Mucosa of descending colon (tissue), 3 donors: ENCODE results near the gene RSPH10B2. TPM values are rescaled to one million over a fixed set of nuclear protein-coding genes. Genes with fewer than 3 reads are reported as not detected.
A peak's percentile ranks its signal among the peaks of the same experiment; 100 is the strongest.
"Not testable (repeated sequence)": the region's sequence is repeated elsewhere in the genome, so short reads cannot be mapped to it uniquely, and the experiment has no call there.

Experiments
- ATAC-seq: fragments of 200-7000 bp; cut with Tn5 transposase; one replicate; pipeline ENCODE4 v1.9.1; 2020; ENCODE audit warnings: mild to moderate bottlenecking, moderate library complexity
- DNase-seq, 3 donors: peaks; one replicate each; pipeline ENCODE4 v3.0.0-alpha.2; 2020
- H3K36me3 ChIP-seq: fragments of 200-600 bp; one replicate; pipeline ENCODE4 v1.8.0; 2021; ENCODE audit warnings: low read depth, mild to moderate bottlenecking
- H3K4me1 ChIP-seq: fragments of 200-600 bp; one replicate; pipeline ENCODE4 v1.8.0; 2021; ENCODE audit warnings: low read depth, mild to moderate bottlenecking
- H3K4me3 ChIP-seq: fragments of 200-600 bp; one replicate; pipeline ENCODE4 v1.8.0; 2021; ENCODE audit warnings: mild to moderate bottlenecking
- H3K9me3 ChIP-seq: fragments of 200-600 bp; one replicate; pipeline ENCODE4 v1.8.0; 2021; ENCODE audit warnings: mild to moderate bottlenecking
- intact Hi-C, 2 donors: fragments of 100-400 bp; cut with DNase I in 1 of 2; cut with micrococcal nuclease in 1 of 2; formaldehyde crosslinking; loops; one replicate each; pipeline versions ENCODE4 v1.11.0 to v1.11.1; 2022; cut with DNase I, micrococcal nuclease
- total RNA-seq, 3 donors: library from RNA; stranded (reverse); fragmentation: NEBNext Ultra II Directional in 2 of 3; extraction: Animal tissue kit (Norgen Biotek cat#: 25700) in 2 of 3; gene quantifications; one replicate each; pipeline versions ENCODE4 v1.2.1 to v1.2.4, GENCODE V29; 2021 to 2023
- TF ChIP-seq, protein P1 (sequence below): fragments of 200-600 bp; IDR thresholded peaks from one replicate; pipeline ENCODE4 v1.8.0; 2022; ENCODE audit warnings: antibody characterized with exemption, mild to moderate bottlenecking
- donor health status: DM: no; HTN: no; CAD: no; lungs with moderate emphysema.
- donor health status: DM: no; HTN: no; CAD: no.
- donor health status: DM: no; HTN: yes; CAD: no.

RSPH10B2 gene
- total RNA-seq, 3 donors from 2014 or later = 0.32 TPM; not detected in 2

DNA sequence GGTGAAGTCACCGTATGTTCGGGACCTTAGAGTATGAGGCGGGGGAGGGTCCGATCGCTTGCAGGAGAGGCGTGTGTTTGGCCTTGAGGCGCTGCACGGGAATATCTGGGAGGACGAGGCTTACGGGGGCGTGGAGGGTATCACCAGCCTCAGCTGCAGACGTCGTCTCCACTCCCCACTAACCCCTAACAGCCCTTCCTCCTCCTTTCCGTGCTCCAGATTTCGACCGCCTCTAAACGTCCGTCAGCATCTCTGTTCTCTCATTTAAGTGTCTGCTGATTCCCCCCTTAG lies 23.6 kb upstream of the RSPH10B2 start:
- ATAC-seq = no peak
- intact Hi-C loops = no loop called here
- TF ChIP-seq, protein P1, sequence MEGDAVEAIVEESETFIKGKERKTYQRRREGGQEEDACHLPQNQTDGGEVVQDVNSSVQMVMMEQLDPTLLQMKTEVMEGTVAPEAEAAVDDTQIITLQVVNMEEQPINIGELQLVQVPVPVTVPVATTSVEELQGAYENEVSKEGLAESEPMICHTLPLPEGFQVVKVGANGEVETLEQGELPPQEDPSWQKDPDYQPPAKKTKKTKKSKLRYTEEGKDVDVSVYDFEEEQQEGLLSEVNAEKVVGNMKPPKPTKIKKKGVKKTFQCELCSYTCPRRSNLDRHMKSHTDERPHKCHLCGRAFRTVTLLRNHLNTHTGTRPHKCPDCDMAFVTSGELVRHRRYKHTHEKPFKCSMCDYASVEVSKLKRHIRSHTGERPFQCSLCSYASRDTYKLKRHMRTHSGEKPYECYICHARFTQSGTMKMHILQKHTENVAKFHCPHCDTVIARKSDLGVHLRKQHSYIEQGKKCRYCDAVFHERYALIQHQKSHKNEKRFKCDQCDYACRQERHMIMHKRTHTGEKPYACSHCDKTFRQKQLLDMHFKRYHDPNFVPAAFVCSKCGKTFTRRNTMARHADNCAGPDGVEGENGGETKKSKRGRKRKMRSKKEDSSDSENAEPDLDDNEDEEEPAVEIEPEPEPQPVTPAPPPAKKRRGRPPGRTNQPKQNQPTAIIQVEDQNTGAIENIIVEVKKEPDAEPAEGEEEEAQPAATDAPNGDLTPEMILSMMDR = no peak

GRCh38 chr7:6738415-6738814 lies 15.5 kb upstream of the RSPH10B2 start:
- ATAC-seq, H3K36me3 ChIP-seq: not testable (repeated sequence)

More for the DNA sequence above, 23.6 kb upstream of the RSPH10B2 start:
- Histone ChIP-seq H3K36me3 (no peaks in the 10 kb centered on the region), H3K9me3 (no peaks in the 10 kb centered on the region), H3K4me1 (peaks cover 6% of the 10 kb centered on the region), H3K4me3 (peak overlapping the region; percentile 90)
- DNase-seq = no peak

GRCh38 chr7:6744410-6745100 lies 9.3 kb upstream of the RSPH10B2 start:
- DNase-seq, H3K4me3 ChIP-seq, H3K4me1 ChIP-seq, H3K9me3 ChIP-seq, H3K36me3 ChIP-seq, intact Hi-C loops: not testable (repeated sequence)
- peak; percentile 74 for ATAC-seq

More at GRCh38 chr7:6738415-6738814, 15.5 kb upstream of the RSPH10B2 start:
- H3K9me3 ChIP-seq, intact Hi-C loops, H3K4me3 ChIP-seq, H3K4me1 ChIP-seq, DNase-seq: not testable (repeated sequence)

DNA sequence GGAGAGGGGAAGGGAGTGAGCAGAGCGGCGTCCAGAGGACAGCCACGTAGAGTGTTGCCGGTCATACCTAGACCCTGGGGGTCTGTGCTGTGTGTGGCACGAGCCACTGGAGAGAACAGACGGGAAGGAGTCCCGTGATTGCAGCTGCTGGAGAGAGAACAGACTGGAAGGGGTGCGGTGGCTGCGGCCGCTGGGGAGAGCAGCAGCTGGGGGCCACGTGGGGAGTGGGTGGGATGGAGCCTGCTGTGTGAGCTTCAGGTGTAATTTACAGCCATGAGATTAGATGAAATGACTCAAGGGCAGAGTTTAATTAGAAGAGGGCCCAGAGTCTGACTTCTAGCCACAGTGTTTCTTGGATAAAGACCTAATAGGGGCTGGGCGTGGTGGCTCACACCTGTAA lies 4.6 kb upstream of the RSPH10B2 start:
- DNase-seq, intact Hi-C loops, H3K4me3 ChIP-seq, H3K9me3 ChIP-seq, H3K36me3 ChIP-seq, H3K4me1 ChIP-seq, ATAC-seq: not testable (repeated sequence)

DNA sequence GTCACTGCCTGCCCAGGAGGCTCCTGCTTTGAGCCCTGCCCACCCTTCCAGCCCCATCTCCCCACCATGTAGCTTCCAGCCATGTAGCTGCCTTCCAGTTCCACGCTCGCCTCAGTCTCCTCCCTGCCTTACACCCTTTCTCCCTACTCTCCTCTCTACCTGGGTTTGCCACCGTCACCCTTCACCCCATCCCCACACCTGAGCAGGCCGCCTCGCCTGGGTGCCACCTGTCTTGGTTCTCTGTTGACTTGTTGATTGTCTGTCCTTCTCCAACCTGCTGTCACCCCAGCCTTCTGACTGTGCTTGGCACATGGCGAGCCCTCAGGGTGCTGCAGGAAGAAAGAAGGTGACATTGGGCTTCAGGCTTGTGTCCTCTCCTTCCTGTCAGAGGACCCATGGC lies 3.7 kb upstream of the RSPH10B2 start:
- ATAC-seq, intact Hi-C loops, H3K4me1 ChIP-seq, H3K4me3 ChIP-seq, DNase-seq, H3K36me3 ChIP-seq, H3K9me3 ChIP-seq: not testable (repeated sequence)

DNA sequence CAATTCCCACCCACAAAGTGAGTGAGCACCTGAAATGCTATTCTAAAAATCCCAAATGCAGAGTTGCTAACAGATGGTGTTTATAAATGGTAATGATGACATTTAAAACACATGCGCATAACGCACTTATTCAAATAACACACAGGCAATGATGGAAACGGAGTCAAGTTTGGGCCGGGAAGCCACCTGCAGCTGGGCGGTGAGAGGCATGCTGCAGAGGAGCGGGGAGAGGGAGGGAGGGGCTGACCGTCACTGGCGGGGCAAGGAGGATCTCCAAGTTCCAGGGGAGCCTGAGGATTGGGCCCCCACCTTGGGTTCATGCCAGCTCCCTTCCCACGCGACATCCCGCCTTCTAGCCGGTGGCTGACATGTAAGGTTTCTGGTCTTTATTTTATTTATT lies 7.3 kb downstream of the RSPH10B2 start:
- ATAC-seq, DNase-seq, H3K36me3 ChIP-seq, H3K9me3 ChIP-seq, H3K4me3 ChIP-seq, intact Hi-C loops, H3K4me1 ChIP-seq: not testable (repeated sequence)

GRCh38 chr7:6781581-6781980 lies 27.7 kb downstream of the RSPH10B2 start:
- H3K4me1 ChIP-seq, intact Hi-C loops, H3K9me3 ChIP-seq, ATAC-seq, H3K36me3 ChIP-seq, DNase-seq, H3K4me3 ChIP-seq: not testable (repeated sequence)

DNA sequence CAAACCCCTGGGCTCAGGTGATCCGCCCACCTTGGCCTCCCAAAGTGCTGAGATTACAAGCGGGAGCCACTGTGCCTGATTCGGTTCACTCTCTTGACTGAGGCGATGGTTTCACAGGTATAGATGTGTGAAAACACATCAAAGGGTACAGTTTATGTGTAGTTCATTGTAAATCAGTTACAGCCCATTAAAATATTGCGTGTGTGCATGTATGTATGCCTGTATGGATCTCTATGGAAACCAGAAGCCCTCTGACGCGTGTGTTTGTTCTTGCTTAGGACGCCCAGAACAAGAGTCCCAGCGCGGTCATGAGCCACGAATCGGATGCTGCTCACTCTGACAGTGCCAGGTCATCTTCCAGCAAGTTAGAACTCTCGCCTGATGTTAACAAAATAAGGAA lies 35.5 kb downstream of the RSPH10B2 start:
- H3K36me3 ChIP-seq, DNase-seq, intact Hi-C loops, H3K4me1 ChIP-seq, H3K9me3 ChIP-seq, H3K4me3 ChIP-seq, ATAC-seq: not testable (repeated sequence)

DNA sequence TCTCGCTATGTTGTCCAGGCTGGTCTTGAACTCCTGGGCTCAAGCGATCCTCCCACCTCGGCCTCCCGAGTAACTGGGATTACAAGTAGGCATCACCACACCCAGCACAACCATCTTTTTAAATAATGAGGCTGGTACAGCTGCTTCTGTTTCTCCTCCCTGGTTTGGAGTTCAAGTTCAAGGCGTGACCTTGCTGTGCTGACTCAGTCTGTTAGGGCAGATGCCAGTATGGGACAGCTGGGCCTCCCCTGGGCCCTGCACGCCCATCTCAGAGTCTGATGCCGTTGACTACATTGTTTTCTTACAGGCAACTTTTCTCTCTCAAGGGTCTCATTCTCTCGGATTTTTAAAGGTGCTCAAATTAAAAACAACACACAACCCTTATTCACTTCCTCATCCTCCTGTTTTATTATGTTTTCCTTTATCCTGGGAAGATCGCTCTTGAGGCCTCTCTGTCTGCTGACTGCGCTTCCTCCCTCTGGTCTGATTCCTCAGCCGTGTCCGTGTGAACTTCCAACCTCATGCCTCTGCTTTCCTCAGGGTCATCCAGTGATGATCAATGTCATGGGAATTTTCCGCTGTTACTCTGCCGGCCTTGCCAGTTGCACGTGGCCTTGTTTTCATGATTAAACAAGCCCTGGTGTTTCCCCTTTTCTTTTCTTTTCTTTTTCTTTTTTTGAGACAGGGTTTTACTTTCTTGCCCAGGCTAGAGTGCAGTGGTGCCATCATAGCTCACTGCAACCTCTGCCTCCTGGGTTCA lies 38.4 kb downstream of the RSPH10B2 start:
- DNase-seq, H3K4me3 ChIP-seq, intact Hi-C loops, H3K4me1 ChIP-seq, H3K36me3 ChIP-seq, H3K9me3 ChIP-seq: not testable (repeated sequence)
- ATAC-seq = peak; percentile 18

DNA sequence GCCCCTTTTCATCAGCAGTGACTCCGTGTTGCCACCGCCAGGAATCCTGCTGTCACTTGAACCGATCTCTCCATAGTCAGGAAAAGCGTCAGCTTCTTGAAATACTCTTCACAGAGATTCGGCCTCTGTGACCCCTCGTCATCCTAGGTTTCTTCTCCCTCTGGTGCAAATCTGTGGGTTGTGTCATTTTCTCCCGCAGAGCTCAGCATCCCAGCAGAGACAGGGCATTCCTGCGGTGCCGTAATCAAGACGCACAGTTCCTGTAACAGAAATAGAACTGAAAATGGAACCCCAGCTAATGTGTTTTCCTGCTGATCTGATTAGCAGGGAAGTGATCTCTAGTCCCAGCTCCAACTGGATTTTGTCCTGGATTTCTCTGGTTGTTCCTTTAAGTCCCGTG lies 40.4 kb downstream of the RSPH10B2 start:
- DNase-seq, ATAC-seq, H3K9me3 ChIP-seq, intact Hi-C loops, H3K4me3 ChIP-seq, H3K36me3 ChIP-seq, H3K4me1 ChIP-seq: not testable (repeated sequence)

DNA sequence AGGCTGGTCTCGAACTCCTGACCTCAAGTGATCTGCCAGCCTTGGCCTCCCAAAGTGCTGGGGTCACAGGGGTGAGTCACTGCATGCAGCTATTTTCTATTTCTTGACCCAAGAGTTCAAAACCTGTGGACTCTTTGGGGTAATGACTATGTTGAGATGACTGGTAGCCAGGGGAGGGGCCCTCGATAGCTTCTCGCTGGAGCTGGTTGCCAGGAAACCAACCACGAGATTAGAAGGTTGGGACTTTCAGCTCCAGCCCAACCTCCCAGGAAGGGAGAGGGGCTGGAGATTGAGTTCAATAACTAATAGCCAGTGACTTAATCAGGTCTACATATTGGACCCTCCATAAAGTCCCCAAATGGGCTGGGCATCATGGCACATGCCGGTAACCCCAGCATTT lies 43.3 kb downstream of the RSPH10B2 start:
- H3K36me3 ChIP-seq, H3K4me1 ChIP-seq, DNase-seq, ATAC-seq, H3K4me3 ChIP-seq, intact Hi-C loops, H3K9me3 ChIP-seq: not testable (repeated sequence)

GRCh38 chr7:6798047-6798446 lies 44.1 kb downstream of the RSPH10B2 start:
- H3K4me3 ChIP-seq, H3K9me3 ChIP-seq, H3K4me1 ChIP-seq, ATAC-seq, H3K36me3 ChIP-seq, intact Hi-C loops, DNase-seq: not testable (repeated sequence)

DNA sequence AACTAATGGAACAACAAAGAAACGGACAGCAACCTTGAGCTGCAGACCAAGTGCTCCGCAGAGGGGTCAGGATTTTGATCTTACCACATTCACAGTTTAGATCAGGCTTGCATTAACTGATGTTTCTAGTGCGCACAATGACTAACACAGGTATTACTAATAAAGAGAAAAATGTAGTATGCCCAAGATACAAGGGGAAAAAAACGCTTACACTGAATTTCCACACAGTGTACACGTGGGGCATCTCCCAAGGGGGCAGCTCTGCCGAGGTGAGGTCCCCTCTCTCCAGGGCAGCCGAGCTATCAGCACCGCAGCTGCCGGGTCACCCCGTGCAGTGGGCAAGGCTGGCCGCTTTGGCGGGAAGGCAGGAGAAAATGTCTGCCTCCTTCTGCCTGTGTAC lies 46.0 kb downstream of the RSPH10B2 start:
- DNase-seq, H3K4me3 ChIP-seq, H3K9me3 ChIP-seq, ATAC-seq, intact Hi-C loops, H3K4me1 ChIP-seq, H3K36me3 ChIP-seq: not testable (repeated sequence)
